Amniotic stem cell (primary cell): ENCODE results near the gene NT5C1A.

ENCODE experiments used
- DNase-seq: peaks from one replicate; lab custom pipeline; 2025; lab: John Stamatoyannopoulos, UW

NT5C1A gene

DNA sequence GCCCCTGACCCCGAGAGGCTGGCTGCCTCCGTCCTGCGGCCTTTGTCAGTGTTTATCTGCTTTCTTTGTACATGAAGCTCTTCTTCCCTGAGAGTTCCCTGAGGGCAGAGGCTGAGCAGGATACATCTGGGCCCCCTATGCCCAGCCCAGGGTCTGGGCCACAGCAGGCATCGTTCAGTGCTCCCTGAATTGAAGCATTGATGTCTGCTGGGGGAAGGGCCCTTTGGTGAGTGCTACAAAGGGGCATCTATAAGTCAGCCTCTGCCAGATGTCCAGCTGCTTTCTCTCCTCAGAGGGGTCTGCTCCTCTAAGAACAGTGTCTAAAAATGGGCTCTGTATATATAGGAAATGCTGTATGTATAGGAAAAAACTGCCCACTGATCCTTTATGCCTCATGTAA is 34.5 kb downstream of the NT5C1A start:
- DNase-seq, result no peak

DNA sequence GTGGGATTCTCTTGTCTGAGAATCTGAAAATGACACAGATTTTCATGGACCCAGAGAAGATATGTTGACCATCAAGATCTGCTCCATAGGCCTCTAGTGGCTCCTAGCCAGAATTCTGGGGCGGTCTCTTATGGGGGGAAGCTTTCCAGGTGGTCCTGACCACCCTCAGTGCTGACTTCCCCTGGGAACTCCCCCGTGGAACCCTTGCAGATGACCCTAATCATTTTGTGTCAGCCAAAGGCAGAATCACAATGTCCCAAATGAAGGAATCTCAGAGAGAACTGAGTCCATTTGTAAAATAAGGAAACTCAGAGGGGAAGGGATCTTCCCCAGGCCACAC is 36.1 kb downstream of the NT5C1A start:
- no peak for DNase-seq

DNA sequence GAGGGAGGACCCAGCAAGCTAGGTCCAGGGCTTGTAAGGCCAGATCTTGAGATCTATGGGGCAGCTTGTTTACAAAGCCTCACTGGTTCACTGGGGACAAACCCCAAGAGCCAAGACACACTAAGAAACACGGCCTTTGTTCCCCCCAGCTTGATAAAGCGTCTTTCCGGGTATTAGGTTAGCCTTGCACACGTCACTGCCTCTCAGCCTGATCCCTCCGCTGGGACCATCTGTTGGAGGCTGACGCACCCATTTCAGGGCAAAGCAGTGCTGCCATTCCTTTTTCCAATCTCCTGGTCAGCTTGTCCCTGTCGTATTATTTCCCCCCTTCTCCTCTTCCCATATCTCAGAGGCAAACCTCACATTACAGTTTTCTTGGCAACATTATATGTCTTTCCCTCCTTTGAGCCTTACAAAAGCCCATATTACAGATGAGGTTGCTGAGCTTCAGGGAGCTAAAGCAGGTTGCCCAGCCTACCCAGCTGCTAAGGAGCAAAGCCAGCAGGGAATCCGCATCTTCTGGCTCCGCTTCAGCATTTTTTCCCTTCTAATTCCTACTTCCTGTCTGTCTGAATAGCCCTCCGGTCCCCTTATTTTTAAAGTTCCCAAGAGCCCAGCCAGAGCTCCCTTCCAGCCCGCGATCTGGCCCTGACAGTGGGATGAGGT is 36.6 kb downstream of the NT5C1A start:
- DNase-seq, result no peak

DNA sequence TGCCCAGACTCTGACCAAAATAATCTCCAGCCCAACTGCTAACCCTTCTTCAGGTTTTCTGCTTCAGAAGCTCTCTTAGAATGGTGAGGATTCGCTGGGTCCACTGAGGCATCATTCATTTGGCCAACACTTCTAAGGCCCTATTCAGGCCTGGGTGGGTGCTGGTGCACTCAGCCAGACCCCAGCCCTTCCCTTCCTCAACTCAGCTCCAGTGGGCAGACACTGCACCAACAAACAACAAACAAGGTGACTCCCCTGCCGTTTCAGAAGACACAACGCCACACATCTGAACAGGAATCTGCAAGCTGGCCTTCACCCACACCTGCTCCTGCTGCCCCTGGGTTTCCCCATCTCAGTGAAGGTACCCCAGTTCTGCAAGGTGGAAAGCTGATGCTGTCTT is 38.5 kb downstream of the NT5C1A start:
- no peak for DNase-seq

DNA sequence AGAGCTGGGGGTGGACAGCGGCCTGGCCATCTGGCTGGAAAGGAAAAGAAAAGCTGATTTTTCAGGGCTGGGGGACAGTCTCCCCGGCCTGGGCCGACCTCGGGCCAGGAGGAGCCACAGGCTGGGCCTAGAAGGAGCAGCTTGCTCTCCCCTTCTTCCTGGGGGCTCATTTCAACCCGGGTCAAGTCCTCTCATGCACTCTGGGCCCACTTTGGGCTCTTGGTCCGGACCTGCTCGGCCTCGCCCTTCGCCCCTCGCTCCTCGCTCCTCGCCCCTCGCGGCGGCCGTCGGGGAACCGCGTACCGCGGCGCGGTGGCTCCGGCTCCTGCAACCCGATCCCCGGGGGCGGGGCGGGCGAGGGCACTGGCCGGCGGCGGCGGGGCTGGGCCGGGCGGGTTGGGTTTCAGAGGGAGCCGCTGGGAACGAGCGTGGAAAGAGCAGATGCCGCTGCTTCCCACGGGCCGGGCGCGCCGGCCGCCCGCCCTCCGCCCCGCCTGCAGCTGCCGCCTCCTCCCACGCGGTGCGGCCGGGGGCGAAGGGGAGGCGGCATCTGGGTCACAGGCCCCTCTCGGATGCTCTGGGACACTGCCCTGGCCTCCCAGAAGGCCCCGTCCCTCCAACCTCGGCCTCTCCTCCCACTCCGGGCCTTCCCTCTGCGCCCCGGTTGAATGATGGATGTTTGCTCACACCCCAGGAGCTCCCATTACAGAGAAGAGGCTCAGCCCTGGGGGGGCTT is 39.1 kb downstream of the NT5C1A start:
- DNase-seq, result no peak

DNA sequence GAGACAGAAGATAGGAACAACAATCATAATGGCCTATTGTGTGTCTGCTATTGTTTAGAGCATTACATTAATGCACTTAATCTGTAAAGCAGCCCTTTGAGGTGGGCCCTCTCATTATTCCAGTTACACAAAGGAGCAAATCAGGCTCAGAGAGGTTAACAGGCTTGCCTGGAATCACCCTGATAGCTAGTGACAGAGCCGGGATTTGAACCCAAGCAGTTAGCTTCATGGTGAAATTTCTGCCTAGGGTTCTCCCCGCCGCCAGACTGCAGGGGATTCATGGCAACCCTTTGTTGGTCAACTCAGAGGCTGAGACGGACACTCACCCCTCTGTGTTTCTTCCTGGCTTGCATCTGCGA is 39.6 kb downstream of the NT5C1A start:
- no peak for DNase-seq

DNA sequence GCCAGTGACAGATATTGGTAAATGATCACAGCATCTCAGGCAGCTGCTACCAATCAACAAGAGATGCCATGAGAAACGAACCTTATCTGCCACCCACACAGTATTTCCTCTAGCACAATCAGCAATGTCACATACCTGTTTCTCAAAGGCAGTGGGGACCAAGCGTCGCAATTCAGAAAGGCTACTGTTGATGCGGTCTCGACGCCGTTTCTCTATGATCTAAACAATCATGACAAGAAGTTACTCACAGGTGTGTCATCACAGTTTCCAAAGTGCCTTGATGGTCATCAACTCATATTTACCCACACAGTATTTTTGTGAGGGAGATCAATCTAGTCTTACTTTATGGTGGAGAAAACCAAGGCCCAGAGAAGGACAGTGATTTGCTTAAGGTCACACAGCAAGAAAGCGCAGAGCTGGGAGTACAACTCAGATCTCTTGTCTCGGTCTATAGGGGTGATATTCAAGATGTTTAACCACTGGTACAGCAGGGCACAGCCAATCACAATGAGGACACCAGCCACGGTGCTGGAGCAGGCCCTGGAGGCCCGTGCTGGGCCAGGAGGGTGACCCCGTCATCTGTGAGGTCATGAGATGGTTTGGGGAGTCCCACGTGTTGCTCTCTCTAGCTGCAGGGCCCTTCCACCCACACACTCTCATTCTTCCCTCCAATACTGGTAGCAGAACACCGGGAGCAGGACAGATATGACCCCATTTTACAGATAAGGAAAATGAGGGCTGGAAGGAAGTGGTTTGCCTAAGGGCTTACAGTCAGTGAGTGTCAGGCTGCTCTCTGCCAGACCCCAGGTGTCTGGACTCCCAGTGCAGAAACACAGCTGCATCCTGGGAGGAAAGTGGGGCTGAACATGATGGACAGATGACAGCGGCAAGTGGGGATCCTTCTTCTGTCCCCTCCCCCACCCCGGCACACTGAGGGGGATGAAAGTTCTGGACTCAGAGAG is 40.3 kb downstream of the NT5C1A start:
- no peak for DNase-seq

DNA sequence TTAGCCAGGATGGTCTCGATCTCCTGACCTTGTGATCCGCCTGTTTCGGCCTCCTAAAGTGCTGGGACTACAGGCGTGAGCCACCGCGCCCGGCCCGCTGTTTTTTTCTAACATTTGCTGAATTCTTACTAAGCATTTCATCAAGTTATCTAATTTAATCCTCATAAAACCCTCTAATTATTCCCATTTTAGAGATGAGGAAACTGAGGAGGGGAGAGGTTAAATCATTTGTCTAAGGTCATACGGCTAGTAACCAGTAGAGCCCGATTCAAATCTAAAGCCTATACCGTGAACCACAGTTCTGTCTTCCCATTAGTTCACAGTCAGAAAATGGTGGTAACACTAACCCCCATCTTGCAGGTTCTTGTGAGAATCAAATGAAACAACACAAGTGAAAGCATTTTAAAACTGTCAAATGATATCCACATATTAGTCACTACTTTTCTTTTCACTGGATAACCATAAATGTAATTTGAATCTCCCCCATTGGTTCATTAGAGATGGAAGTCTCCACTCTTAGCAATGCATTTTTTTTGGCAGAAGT is 43.0 kb downstream of the NT5C1A start:
- no peak for DNase-seq

DNA sequence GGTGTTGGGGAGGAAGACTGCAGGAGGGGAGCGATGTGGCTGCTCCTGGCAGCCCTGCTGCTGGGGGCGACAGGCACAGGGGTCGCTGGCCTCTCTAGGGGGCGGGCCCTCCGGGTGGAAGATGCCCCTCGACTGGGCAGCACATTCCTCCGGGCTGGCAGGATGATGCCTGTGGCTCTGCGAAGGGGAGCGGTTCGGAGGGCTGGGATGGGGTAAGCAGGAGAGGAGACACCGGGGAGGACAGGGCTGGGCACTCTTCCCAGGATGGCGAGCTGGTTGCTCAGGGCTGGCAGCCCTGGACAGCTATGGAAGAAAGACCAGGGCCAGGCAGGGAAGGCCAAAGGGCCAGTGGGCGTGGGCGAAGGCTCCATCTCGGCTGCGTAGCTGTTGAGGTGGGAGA is 45.3 kb downstream of the NT5C1A start:
- no peak for DNase-seq

DNA sequence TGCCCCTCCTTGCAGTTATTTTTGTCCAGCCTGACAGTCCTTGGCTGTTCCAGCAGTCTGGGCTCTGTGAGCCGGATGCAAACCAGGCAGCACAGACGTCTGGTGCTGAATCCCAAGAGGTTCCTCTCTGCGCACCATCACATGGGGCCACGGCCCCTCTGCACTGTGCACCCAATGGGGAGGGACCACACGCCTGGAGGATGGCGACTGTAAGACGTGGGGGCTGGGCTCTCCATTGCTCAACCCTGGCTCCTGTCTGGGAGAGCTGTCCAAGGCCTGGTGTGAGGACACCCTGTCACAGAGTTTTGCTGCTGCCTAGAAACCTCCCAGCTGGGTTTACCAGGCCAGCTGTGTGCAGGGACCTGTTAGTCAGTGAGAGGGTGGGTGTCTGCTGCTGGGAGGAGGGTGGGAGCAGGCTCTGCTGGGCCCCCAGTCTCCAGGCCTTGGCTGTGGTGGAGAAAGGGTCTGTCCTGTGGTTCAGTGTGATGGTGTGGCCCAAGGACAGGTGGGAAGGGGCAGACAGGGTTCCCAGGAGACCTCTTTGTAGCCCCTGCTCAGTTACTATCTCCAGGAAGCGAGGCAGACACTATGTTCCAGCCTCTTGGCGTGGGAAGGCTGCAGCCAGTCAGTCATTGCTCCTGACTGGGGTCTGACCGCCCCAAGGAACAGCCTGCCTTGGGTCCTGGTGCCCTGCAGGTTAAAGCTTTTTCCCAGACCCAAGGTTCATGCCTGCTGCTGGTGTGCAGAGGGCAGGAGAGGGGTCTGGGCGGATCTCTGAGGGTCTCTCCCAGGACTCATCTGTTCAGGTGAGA is 46.2 kb downstream of the NT5C1A start:
- no peak for DNase-seq

DNA sequence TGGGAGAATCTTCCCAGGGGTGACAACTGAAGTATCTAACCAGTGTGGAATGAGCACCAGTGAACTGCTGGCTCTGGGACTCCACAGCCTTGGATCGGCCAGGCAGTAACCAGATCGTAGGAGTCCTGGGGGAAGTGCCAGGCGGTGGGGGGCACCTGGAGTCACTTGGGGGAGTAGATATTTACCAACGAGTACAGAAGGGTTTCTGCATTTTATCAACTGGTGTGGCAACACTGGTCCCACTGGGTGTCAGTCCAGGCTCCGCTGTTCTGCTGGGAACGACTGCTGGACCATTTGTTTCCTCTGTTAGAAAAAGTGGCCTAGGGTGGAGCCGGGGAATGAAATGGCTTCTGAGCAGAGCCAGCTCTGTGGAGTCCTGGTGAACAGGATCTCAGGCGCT is 46.9 kb downstream of the NT5C1A start:
- DNase-seq, result no peak

DNA sequence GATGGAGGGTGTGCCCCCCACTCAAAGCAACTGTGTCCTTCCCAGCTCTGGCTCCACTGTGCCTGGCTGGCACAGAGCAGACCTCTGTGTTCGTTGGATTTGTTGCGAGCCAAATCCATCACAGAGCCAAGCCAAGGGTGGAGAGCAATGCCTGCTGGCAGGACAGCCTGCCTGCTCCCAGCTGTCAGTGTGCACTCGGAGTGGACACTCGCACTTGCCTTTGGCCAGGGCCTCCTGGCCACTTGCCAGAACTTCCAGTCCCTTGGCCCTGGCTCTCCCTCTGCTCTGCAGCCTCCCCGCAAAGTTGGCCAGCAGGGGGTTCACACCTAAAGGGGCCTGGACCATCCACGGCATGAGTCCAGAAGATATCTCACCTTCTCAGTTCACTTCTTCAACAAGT is 48.9 kb downstream of the NT5C1A start:
- DNase-seq, result no peak

DNA sequence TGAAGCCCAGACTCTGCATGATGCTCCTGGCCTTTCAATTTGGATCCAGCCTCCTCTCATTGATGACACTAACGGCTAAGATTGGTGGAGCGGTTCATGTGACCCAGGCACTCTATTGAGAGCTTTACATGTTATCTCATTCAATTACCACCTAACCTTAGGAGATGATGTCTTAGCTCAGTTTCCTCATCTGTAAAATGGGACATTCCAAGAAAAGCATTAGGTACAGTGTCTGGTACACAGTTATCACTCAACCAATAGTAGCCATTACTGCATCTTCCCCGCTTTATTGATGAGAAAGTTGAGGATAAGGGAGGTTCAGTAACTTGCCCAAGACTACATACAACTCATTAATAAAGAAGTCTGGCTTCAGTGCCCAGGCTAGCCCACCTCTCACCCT is 49.5 kb downstream of the NT5C1A start:
- no peak for DNase-seq

DNA sequence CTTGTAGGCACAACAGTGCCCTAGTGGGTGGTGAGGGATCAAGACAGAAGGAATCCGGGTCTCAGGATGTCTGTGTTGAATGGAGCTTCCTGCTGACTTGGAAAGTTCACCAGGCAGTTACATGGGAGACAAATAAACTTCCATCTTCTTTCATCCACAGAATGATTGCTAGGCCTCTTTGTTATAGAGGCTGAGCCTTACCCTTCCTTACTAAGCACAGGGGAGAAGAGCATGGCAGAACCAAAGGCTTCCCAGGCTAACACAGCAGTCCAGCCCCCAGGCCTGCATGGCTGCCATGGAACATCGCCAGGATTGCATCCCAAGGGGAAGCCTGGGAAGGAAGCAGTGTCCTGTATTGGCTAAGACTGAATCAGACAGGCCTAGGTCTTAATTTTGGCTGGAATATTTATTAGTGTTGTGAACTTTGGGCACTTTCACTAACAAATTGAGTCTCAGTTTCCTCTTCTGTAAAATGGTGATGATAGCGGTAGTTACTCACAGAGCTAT is 51.2 kb downstream of the NT5C1A start:
- no peak for DNase-seq

DNA sequence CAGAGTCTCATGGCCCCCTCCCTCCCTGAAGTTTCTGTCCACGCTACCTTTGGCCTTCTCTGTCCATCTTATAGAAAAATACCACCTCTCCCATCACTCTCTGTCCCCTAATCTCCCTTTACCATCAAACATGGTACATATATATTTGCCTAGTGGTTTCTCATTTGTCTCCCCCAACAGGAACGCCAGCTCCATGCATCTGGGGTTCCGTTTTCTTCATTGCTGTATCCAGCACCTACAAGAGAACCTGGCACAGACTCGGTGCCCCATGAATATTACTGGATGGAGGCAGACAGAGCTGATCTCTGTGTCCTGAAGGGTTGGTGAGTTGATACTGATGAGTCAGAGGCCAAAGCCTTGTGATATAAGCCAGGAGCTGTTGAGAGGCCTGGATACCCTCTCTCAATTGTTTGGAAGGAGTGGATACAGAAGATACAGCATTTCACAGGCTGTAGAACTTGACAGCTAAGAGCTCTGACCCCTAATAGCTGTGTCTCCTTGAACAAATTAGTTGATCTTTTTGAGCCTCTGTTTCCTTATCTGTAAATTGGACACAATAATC is 54.3 kb downstream of the NT5C1A start:
- no peak for DNase-seq

DNA sequence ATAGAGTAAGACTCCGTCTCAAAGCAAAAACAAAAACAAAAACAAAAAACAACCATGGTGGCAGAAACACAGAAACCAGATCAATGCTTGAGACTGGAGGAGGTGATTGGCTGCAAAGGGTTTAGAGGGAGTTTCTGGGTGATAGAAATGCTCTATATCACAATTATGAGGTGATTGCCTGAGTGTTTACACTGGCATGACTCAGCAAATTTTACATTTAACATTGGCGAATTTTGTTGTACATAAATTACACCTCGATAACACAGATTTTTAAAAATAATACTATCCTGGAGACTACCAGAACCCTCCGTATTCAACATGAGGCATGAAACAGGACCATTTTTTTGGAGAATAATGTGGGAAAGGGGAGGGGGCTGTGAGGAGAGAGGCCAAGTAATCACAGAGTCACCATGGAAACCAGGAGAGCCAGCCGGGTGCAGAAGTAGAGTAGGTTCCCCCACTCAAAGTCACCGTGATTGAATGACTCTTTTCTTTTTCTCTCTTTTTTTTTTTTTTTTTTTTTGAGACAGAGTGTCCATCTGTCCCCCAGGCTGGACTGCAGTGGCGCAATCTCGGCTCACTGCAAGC is 56.7 kb downstream of the NT5C1A start:
- DNase-seq, result no peak

DNA sequence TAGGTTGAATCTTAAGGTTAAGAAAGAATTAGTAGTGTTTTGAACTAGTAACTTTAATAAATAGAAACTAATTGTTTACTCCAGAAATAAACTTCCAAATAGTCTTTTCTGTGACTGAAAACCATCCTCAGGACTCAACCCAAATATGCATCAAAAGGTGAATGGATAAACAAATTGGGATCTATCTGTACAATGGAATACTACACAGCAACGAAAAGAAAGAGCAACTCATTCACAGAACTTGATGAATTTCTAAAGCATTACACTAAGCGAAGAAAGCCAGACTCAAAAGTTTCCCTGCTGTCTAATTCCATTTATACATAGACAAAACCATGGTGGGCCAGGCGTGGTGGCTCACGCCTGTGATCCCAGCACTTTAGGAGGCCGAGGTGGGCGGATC is 57.4 kb downstream of the NT5C1A start:
- DNase-seq, result no peak

DNA sequence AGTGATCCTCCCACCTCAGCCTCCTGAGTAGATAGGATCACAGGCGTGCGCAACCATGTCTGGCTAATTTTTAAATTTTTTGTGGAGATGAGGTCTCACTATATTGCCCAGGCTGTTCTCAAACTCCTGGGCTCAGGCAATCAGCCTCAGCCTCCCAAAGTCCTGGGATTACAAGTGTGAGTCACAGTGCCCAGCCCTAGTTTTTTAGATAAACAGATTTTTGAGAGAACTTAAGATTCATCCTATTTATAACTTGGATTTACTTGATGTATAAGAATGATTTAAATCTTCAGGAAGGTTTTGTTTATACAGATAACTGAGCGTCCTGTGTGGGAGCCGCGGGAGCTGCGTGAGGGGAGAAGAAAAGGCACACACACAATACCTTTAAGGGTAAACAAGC is 58.7 kb downstream of the NT5C1A start:
- DNase-seq, result no peak

DNA sequence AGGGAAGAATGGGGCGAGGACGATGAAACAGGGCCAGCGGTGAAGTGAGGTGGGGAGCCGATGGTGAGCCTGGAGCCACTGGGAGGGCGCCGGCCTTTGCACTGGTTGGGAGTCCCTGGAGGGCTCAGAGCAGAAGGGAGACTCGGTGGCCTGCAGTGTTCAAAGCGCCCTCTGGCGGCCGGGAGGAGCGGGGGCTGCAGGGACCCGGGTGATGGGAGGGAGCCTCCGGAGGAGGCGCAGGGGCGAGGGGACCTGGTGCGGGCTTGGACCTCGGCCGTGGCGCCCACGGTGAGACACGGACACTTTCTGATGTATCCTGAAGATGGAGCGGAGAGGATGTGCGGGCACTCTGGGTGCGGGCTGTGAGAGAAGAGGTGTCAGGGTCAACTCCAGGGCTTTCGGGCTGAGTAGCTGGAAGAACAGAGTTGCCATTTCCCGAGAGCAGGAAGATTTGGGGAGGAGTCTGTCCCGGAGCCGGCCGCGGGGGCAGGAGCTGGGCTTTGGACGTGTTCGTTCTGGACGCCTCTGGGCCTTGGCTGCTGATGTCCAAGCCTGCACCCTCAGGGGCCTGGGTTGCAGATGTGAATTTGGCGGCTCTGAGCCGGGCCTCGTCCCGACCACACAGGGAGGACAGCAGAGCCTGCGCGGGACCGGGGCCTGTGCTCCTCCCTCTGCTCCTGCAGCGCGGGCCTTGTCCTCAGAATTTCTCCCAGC is 62.1 kb downstream of the NT5C1A start:
- no peak for DNase-seq
